Measurements from ENCODE around the gene PRDM10.

The PRDM10 gene

GRCh38 chr11:130042093-130042591, 39.5 kb upstream of the PRDM10 start:
- DNase-seq (ENCODE audit: low spot score), result no peak
- in situ Hi-C loops (cut with MboI; ENCODE audit: low sequenced_read_pairs, unreplicated experiment), result no loop called here
- TF ChIP-seq, protein P1, sequence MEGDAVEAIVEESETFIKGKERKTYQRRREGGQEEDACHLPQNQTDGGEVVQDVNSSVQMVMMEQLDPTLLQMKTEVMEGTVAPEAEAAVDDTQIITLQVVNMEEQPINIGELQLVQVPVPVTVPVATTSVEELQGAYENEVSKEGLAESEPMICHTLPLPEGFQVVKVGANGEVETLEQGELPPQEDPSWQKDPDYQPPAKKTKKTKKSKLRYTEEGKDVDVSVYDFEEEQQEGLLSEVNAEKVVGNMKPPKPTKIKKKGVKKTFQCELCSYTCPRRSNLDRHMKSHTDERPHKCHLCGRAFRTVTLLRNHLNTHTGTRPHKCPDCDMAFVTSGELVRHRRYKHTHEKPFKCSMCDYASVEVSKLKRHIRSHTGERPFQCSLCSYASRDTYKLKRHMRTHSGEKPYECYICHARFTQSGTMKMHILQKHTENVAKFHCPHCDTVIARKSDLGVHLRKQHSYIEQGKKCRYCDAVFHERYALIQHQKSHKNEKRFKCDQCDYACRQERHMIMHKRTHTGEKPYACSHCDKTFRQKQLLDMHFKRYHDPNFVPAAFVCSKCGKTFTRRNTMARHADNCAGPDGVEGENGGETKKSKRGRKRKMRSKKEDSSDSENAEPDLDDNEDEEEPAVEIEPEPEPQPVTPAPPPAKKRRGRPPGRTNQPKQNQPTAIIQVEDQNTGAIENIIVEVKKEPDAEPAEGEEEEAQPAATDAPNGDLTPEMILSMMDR (IDR thresholded peaks at IDR 0.05; ENCODE audit: borderline replicate concordance, control extremely low read depth, extremely low read depth, insufficient read depth, missing control alignments), result no peak

GRCh38 chr11:130040281-130040940, 37.8 kb upstream of the PRDM10 start:
- no peak for DNase-seq (ENCODE audit: low spot score)
- TF ChIP-seq, protein P1 (IDR thresholded peaks at IDR 0.05; ENCODE audit: borderline replicate concordance, control extremely low read depth, extremely low read depth, insufficient read depth, missing control alignments), result no peak
- in situ Hi-C loops (cut with MboI; ENCODE audit: low sequenced_read_pairs, unreplicated experiment), result no loop called here

- TF ChIP-seq, protein P1 (IDR thresholded peaks at IDR 0.05; ENCODE audit: borderline replicate concordance, control extremely low read depth, extremely low read depth, insufficient read depth, missing control alignments), result no peak
- no peak for DNase-seq (ENCODE audit: low spot score)
- in situ Hi-C loops (cut with MboI; ENCODE audit: low sequenced_read_pairs, unreplicated experiment), result no loop called here
These were observed 35.4 kb upstream of the PRDM10 start for GRCh38 chr11:130037881-130038585.

DNA sequence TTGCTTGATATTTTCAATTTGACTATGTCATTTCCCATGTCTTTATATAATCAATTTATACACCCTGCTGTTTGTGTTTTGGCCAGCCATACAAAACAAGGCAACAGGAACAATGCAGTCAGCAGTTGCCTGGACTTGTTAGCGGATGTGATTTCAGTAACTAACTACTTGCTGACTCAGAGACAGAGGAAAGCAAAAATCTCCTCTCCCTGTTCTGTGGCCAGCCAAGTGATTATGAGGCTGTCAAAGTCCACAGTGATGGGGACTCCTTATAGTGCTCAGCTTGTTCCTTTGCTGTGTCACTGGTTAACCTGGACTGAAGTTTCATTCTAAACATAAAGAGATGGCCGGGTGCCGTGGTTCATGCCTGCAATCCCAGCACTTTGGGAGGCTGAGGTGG, 34.4 kb upstream of the PRDM10 start:
- in situ Hi-C loops (cut with MboI; ENCODE audit: low sequenced_read_pairs, unreplicated experiment), result no loop called here
- TF ChIP-seq, protein P1 (IDR thresholded peaks at IDR 0.05; ENCODE audit: borderline replicate concordance, control extremely low read depth, extremely low read depth, insufficient read depth, missing control alignments), result no peak
- no peak for DNase-seq (ENCODE audit: low spot score)

DNA sequence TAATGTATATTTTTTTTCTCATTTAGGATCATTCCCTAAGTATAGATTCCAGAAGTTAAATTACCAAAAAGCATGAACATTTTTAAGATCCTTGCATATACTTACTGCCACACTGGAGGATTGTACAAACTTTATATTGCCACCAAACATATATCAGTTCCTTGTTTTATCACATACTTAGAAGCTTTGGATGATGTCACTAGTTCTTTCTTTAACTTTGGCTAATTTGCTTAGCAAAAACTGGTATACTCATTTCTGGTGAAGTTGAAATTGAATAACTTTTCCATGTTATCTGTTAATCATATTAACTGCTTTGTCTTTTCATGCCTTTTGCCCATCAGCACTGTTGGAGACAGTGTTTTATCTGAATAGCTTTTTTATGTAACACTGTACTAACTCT, 31.6 kb upstream of the PRDM10 start:
- in situ Hi-C loops (cut with MboI; ENCODE audit: low sequenced_read_pairs, unreplicated experiment), result no loop called here
- TF ChIP-seq, protein P1 (IDR thresholded peaks at IDR 0.05; ENCODE audit: borderline replicate concordance, control extremely low read depth, extremely low read depth, insufficient read depth, missing control alignments), result no peak
- no peak for DNase-seq (ENCODE audit: low spot score)

GRCh38 chr11:130032931-130033330, 30.3 kb upstream of the PRDM10 start:
- DNase-seq (ENCODE audit: low spot score), result no peak
- TF ChIP-seq, protein P1 (IDR thresholded peaks at IDR 0.05; ENCODE audit: borderline replicate concordance, control extremely low read depth, extremely low read depth, insufficient read depth, missing control alignments), result no peak
- in situ Hi-C loops (cut with MboI; ENCODE audit: low sequenced_read_pairs, unreplicated experiment), result no loop called here

Measured in GM13976 (cell line).